PFSK-1 (cell line): ENCODE results near the gene SPEG.

Source experiments
- FOXP2 ChIP-seq: optimal IDR thresholded peaks from 2 replicates; pipeline ENCODE3; 2011; ENCODE audit warnings: borderline replicate concordance, control low read depth, inconsistent platforms; ENCODE audit not compliant: insufficient read depth; ENCODE audit errors: extremely low read length, extremely low read depth
- POLR2AphosphoS5 ChIP-seq: IDR thresholded peaks from 2 replicates; pipeline ENCODE4 v1.6.1; 2012; ENCODE audit warnings: low read depth, mild to moderate bottlenecking, control low read depth, low read length, moderate library complexity
- REST ChIP-seq, 2 experiments: IDR thresholded peaks; 2 replicates each; pipeline versions ENCODE4 v1.6.1 to v1.8.0; 2011 to 2012; ENCODE audit warnings: low read depth in 2 of 2, low read length in 2 of 2, control low read depth in 1 of 2, inconsistent platforms in 1 of 2, mild to moderate bottlenecking in 1 of 2, moderate library complexity in 1 of 2; ENCODE audit not compliant: insufficient read depth in 1 of 2
- SIN3A ChIP-seq: IDR thresholded peaks from 2 replicates; pipeline ENCODE4 v1.6.1; 2012; ENCODE audit warnings: mild to moderate bottlenecking, low read length, moderate library complexity, borderline replicate concordance; ENCODE audit not compliant: insufficient read depth
- TAF1 ChIP-seq: IDR thresholded peaks from 2 replicates; pipeline ENCODE4 v1.6.1; 2012; ENCODE audit warnings: low read length, control low read depth, borderline replicate concordance; ENCODE audit not compliant: insufficient read depth

Gene SPEG

GRCh38 chr2:219445220-219445640 is 10.6 kb downstream of the SPEG start:
- no peak for TF ChIP-seq REST (IDR thresholded peaks at IDR 0.05; ENCODE audit: insufficient read depth in 1 of 2, low read depth in 2 of 2, low read length in 2 of 2)
- TF ChIP-seq POLR2AphosphoS5 = no peak
- no peak for TF ChIP-seq TAF1
- no peak for TF ChIP-seq FOXP2

- TF ChIP-seq TAF1 (no peak), REST (IDR thresholded peaks at IDR 0.05; ENCODE audit: insufficient read depth in 1 of 2, low read depth in 2 of 2, low read length in 2 of 2) (no peak), POLR2AphosphoS5 (no peak), SIN3A (no peak), FOXP2 (no peak)
Observed at GRCh38 chr2:219446101-219446504, 11.5 kb downstream of the SPEG start.

GRCh38 chr2:219446689-219447088 is 12.0 kb downstream of the SPEG start:
- TF ChIP-seq TAF1 (no peak), SIN3A (no peak), POLR2AphosphoS5 (no peak), FOXP2 (no peak), REST (IDR thresholded peaks at IDR 0.05; ENCODE audit: insufficient read depth in 1 of 2, low read depth in 2 of 2, low read length in 2 of 2) (no peak)

- TF ChIP-seq TAF1 (no peak), REST (IDR thresholded peaks at IDR 0.05; ENCODE audit: insufficient read depth in 1 of 2, low read depth in 2 of 2, low read length in 2 of 2) (no peak), POLR2AphosphoS5 (no peak), FOXP2 (no peak), SIN3A (no peak)
Observed at GRCh38 chr2:219447242-219448098, 12.8 kb downstream of the SPEG start.
